ENCODE measurements around the gene OTUD4. TPM values are rescaled to one million over a fixed set of nuclear protein-coding genes. Genes with fewer than 3 reads are reported as not detected.

Gene OTUD4
- total and polyA plus RNA-seq, 9 of the 15 experiments (the other 6 are each of a cell fraction or from before 2014, with no cell fraction given), result 4.2 to 29.0 (median 24.8) TPM

- TF ChIP-seq JUND (IDR thresholded peaks at IDR 0.05; ENCODE audit: borderline replicate concordance, low read depth, low read length) (peak; percentile 96), JUND (tag; IDR thresholded peaks at IDR 0.05; ENCODE audit: borderline replicate concordance, low read depth, low read length) (peak; percentile 95; the same call in 2 of the 3 replicates), NEUROD1 (IDR thresholded peaks at IDR 0.05; ENCODE audit: borderline replicate concordance, low read depth, low read length, partially characterized antibody) (peak; percentile 77), ZNF830 (CRISPR knock-in tag; IDR thresholded peaks at IDR 0.05) (0 out of 2 replicates have a peak, but pooled peaks have one; percentile 53), BMI1 (IDR thresholded peaks at IDR 0.05; ENCODE audit: low read length) (no peak), MYBL2 (IDR thresholded peaks at IDR 0.05; ENCODE audit: low read depth) (peak; percentile 68), MYBL2 (CRISPR knock-in tag; IDR thresholded peaks at IDR 0.05; ENCODE audit: borderline replicate concordance) (no peak), CXXC5 (CRISPR knock-in tag; IDR thresholded peaks at IDR 0.05) (peak; percentile 94), TRIM24 (IDR thresholded peaks at IDR 0.05) (0 out of 4 replicates have a peak, but pooled peaks have one; percentile 17 to 27), RBM39 (optimal IDR thresholded peaks at IDR 0.05; ENCODE audit: low read depth, low read length) (no peak), NCOA1 (IDR thresholded peaks at IDR 0.05; ENCODE audit: low read depth) (peak; percentile 24; the same call in 1 of the 2 replicates), ATF1 (CRISPR knock-in tag; IDR thresholded peaks at IDR 0.05) (peak; percentile 92), ATF1 (tag; IDR thresholded peaks at IDR 0.05) (peak; percentile 99), CHCHD3 (CRISPR knock-in tag; IDR thresholded peaks at IDR 0.05) (0 out of 2 replicates have a peak, but pooled peaks have one; percentile 48), ILF3 (IDR thresholded peaks at IDR 0.05; ENCODE audit: borderline replicate concordance) (no peak), GABPB1 (CRISPR knock-in tag; IDR thresholded peaks at IDR 0.05) (peak; percentile 42; the same call in 1 of the 2 replicates), EZH2 (IDR thresholded peaks at IDR 0.05; ENCODE audit: borderline replicate concordance, low read depth, low read length) (no peak), ZNF143 (CRISPR knock-in tag; IDR thresholded peaks at IDR 0.05) (peak; percentile 52; the same call in 1 of the 2 replicates), MYNN (IDR thresholded peaks at IDR 0.05) (no peak), MYNN (CRISPR knock-in tag; IDR thresholded peaks at IDR 0.05) (no peak), SPI1 (IDR thresholded peaks at IDR 0.05; ENCODE audit: borderline replicate concordance, low read depth, low read length) (peak; percentile 69; the same call in 1 of the 2 replicates), PHF21A (IDR thresholded peaks at IDR 0.05; ENCODE audit: borderline replicate concordance, low read depth) (no peak), PHB (CRISPR knock-in tag; IDR thresholded peaks at IDR 0.05) (no peak), KHSRP (IDR thresholded peaks at IDR 0.05) (peak; percentile 87)
- TF ChIP-seq, protein P1, sequence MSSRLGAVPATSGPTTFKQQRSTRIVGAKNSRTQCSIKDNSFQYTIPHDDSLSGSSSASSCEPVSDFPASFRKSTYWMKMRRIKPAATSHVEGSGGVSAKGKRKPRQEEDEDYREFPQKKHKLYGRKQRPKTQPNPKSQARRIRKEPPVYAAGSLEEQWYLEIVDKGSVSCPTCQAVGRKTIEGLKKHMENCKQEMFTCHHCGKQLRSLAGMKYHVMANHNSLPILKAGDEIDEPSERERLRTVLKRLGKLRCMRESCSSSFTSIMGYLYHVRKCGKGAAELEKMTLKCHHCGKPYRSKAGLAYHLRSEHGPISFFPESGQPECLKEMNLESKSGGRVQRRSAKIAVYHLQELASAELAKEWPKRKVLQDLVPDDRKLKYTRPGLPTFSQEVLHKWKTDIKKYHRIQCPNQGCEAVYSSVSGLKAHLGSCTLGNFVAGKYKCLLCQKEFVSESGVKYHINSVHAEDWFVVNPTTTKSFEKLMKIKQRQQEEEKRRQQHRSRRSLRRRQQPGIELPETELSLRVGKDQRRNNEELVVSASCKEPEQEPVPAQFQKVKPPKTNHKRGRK (tag; IDR thresholded peaks at IDR 0.05), result no peak
- TF ChIP-seq, protein P2, sequence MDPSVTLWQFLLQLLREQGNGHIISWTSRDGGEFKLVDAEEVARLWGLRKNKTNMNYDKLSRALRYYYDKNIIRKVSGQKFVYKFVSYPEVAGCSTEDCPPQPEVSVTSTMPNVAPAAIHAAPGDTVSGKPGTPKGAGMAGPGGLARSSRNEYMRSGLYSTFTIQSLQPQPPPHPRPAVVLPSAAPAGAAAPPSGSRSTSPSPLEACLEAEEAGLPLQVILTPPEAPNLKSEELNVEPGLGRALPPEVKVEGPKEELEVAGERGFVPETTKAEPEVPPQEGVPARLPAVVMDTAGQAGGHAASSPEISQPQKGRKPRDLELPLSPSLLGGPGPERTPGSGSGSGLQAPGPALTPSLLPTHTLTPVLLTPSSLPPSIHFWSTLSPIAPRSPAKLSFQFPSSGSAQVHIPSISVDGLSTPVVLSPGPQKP (CRISPR knock-in tag; IDR thresholded peaks at IDR 0.05), result no peak
These were observed 82.3 kb downstream of the OTUD4 start, which contains the start of the genes ABCE1 and ANAPC10 (continued) for GRCh38 chr4:145097821-145098674.

Data from K562 (cell line).